Measurements from ENCODE around the gene LIN28B.

The LIN28B gene

GRCh38 chr6:104956731-104957294, at the start of gene LIN28B:
Gene LIN28B (plus strand): TSS chr6:104957107. CDS start chr6:104957251, 144 bp downstream.
- peaks cover 7% of the 10 kb centered on the region for H3K9me3 ChIP-seq
- no peaks in the 10 kb centered on the region for H3K36me3 ChIP-seq
- H3K27ac ChIP-seq = no peak within 1 kb of the TSS
- H3K4me3 ChIP-seq (ENCODE audit: low read depth in 1 of 2, low read length in 1 of 2) = peak within 1 kb of the TSS in 1 of 2 experiments; percentile 24
- H3K4me1 ChIP-seq (ENCODE audit: control insufficient read depth in 1 of 2, insufficient read depth in 1 of 2, low read depth in 1 of 2, low read length in 1 of 2) = peaks cover 13 to 40% of the 10 kb centered on the region in 2 experiments
- peaks cover 100% of the 10 kb centered on the region for H3K27me3 ChIP-seq
- TF ChIP-seq CTCF (IDR thresholded peaks at IDR 0.05) = no peak

DNA sequence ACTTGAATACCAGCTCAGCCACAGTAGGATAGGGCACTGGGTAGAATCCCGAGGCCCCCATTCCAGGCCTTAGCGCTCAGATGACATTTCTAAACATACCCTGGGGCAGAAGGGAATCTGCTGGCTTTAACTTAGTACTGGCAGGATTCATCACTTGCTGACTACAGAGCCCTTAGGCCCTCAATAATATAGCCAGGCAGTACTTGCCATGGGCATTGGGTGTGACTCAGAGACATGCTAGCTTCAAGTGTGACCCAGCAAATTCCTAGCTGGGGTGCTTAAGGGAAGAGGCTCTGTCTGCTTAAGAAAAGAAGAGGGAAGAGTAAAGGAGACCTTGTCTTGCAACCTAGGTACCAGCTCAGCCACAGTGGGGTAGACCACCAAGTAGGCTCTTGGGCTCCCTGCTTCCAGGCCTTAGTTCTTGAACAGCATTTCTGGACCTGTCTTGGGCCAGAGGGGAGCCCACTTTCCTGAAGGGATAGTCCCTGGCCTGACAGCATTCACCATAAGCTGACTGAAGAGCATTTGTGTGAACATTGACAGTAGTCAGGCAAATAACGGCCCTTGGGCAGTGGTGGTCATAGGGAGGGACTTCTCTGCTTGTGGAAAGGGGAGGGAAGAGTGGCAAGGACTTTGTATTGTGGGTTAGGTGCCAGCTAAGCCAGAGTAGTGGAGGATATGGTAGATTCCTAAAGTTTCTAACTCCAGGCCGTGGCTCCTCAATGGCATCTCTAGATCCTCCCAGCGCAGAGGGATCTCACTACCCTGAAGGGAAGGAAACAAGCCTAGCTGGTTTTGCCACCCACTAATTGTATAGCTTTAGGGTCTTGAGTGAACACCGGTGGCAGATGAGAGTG, 48.6 kb upstream of the LIN28B start:
- H3K9me3 ChIP-seq = no peaks in the 10 kb centered on the region
- no peak overlapping the region for H3K27ac ChIP-seq
- no peak overlapping the region for H3K4me3 ChIP-seq (ENCODE audit: low read depth in 1 of 2, low read length in 1 of 2)
- H3K27me3 ChIP-seq = no peaks in the 10 kb centered on the region
- H3K36me3 ChIP-seq = no peaks in the 10 kb centered on the region
- TF ChIP-seq CTCF (IDR thresholded peaks at IDR 0.05) = no peak
- H3K4me1 ChIP-seq (ENCODE audit: control insufficient read depth in 1 of 2, insufficient read depth in 1 of 2, low read depth in 1 of 2, low read length in 1 of 2) = no peaks in the 10 kb centered on the region

DNA sequence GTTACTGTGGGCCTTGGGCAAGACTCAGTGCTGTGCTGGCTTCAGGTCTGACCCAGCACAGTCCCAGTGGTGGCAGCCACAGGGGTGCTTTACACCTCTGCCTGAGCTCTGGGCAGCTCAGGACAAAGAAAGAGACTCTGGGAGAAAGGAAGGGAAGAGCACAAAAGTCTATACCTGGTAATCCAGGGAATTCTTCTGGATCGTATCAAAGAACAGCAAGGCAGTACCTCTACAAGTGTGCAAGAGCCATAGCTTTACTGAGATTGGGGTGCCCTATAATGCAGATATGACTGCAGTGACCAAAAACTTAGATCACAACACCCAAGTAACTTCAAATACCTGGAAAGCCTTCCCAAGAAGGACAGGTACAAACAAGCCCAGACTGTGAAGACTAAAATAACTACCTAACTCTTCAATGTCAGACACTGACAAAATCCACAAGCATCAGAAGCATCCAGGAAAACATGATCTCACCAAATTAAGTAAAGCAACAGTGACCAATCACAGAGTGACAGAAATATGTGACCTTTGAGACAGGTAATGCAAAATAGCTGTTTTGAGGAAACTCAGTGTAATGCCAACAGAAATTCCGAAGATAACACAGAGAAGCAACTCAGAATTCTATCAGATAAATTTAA, 47.9 kb upstream of the LIN28B start:
- H3K4me3 ChIP-seq (ENCODE audit: low read depth in 1 of 2, low read length in 1 of 2) = no peak overlapping the region
- TF ChIP-seq CTCF (IDR thresholded peaks at IDR 0.05) = no peak
- H3K27me3 ChIP-seq = no peaks in the 10 kb centered on the region
- H3K36me3 ChIP-seq = no peaks in the 10 kb centered on the region
- no peak overlapping the region for H3K27ac ChIP-seq
- no peaks in the 10 kb centered on the region for H3K4me1 ChIP-seq (ENCODE audit: control insufficient read depth in 1 of 2, insufficient read depth in 1 of 2, low read depth in 1 of 2, low read length in 1 of 2)
- H3K9me3 ChIP-seq = no peaks in the 10 kb centered on the region

DNA sequence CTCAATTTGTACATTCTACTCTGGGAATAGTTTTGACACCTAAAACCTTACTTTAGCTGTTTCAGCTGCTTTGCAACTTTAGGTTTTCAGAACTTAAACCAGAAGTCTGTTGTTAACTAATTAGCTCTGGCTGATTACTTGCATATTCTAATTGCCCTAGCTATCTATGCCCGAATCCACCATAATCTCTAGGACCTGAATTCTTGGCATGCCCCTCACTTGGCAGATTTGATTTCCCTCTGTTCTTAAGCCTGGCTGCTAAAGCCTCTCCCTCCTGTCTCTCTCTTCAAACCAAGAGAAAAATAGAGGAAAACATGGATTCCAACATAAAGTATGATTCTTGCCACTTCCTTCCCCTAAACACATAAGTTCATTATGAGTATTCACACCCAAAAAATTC, 35.0 kb upstream of the LIN28B start:
- no peaks in the 10 kb centered on the region for H3K36me3 ChIP-seq
- no peaks in the 10 kb centered on the region for H3K4me1 ChIP-seq (ENCODE audit: control insufficient read depth in 1 of 2, insufficient read depth in 1 of 2, low read depth in 1 of 2, low read length in 1 of 2)
- H3K4me3 ChIP-seq (ENCODE audit: low read depth in 1 of 2, low read length in 1 of 2) = no peak overlapping the region
- TF ChIP-seq CTCF (IDR thresholded peaks at IDR 0.05) = no peak
- H3K27ac ChIP-seq = no peak overlapping the region
- H3K27me3 ChIP-seq = peaks cover 31% of the 10 kb centered on the region
- H3K9me3 ChIP-seq = no peaks in the 10 kb centered on the region

DNA sequence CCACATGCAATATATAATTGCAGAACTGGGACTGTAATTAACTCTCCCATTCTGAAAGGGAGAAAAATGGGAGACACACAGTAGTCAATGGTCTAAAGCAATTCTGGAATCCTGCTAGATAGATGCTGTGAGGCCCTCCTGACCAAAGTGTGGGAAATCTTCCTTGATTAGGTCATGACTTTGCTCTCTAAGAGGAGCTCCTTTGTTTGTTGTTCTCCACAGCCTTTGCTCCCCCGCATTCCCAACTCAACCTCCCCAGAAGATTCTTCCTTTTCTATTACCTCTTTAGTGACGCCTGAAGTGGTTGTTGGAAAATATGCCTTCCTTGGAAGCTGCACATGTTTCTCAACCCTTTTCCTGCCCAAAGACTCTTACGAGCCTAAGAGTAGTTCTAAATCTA, 28.8 kb upstream of the LIN28B start:
- Histone ChIP-seq H3K27me3 (peaks cover 46% of the 10 kb centered on the region), H3K4me3 (ENCODE audit: low read depth in 1 of 2, low read length in 1 of 2) (no peak overlapping the region), H3K36me3 (no peaks in the 10 kb centered on the region), H3K9me3 (no peaks in the 10 kb centered on the region), H3K4me1 (ENCODE audit: control insufficient read depth in 1 of 2, insufficient read depth in 1 of 2, low read depth in 1 of 2, low read length in 1 of 2) (no peaks in the 10 kb centered on the region), H3K27ac (no peak overlapping the region)
- TF ChIP-seq CTCF (IDR thresholded peaks at IDR 0.05) = no peak

Data from neutrophil (primary cell).